Gastroesophageal sphincter (tissue), 4 donors: ENCODE data around the gene SLC23A2. TPM values are rescaled to one million over a fixed set of nuclear protein-coding genes. Genes with fewer than 3 reads are reported as not detected.

Experiments
- ATAC-seq: fragments of 150-250 bp; one replicate; pipeline ENCODE4 v1.9.1; 2016; ENCODE audit warnings: mild to moderate bottlenecking, moderate library complexity
- H3K27ac ChIP-seq, 4 donors: fragments of 200-600 bp; sonication (generic) in 3 of 4; 1 replicate in 3 of 4; 2 replicates in 1 of 4; pipeline ENCODE4 v1.5.1; 2016 to 2019
- H3K27me3 ChIP-seq: fragments of 200-600 bp; sonication (generic); one replicate; pipeline ENCODE4 v1.5.1; 2019
- H3K36me3 ChIP-seq, 2 donors: fragments of 200-600 bp; sonication (generic); one replicate each; pipeline ENCODE4 v1.5.1; 2019; ENCODE audit warnings: control low read depth in 1 of 2
- H3K4me1 ChIP-seq, 3 donors: fragments of 200-600 bp; sonication (generic); 1 replicate in 2 of 3; 2 replicates in 1 of 3; pipeline ENCODE4 v1.5.1; 2016 to 2019; ENCODE audit warnings: control low read depth in 2 of 3
- H3K4me3 ChIP-seq, 2 donors: fragments of 200-600 bp; sonication (generic); one replicate each; pipeline ENCODE4 v1.5.1; 2019; ENCODE audit warnings: mild to moderate bottlenecking in 1 of 2, moderate library complexity in 1 of 2
- H3K9me3 ChIP-seq, 3 donors: fragments of 200-600 bp; sonication (generic); one replicate each; pipeline ENCODE4 v1.5.1; 2017 to 2019; ENCODE audit warnings: control low read depth in 2 of 3
- CTCF ChIP-seq, 4 experiments: fragments of 200-600 bp in 2 of 4; fragments of 450-650 bp in 2 of 4; sonication (generic) in 1 of 4; IDR thresholded peaks; one replicate each; pipeline ENCODE4 v1.5.1; 2017 to 2019; ENCODE audit warnings: antibody characterized with exemption in 4 of 4, mild to moderate bottlenecking in 2 of 4, moderate library complexity in 2 of 4
- EP300 ChIP-seq: sonication (generic); formaldehyde crosslinking; IDR thresholded peaks from one replicate; pipeline ENCODE4 v1.6.1; 2017; ENCODE audit warnings: antibody characterized with exemption, mild to moderate bottlenecking
- POLR2A ChIP-seq, 2 donors: fragments of 450-650 bp; IDR thresholded peaks; one replicate each; pipeline ENCODE4 v1.6.1; 2017; ENCODE audit warnings: antibody characterized with exemption in 2 of 2, mild to moderate bottlenecking in 2 of 2, moderate library complexity in 1 of 2
- POLR2AphosphoS5 ChIP-seq: sonication (generic); formaldehyde crosslinking; IDR thresholded peaks from one replicate; pipeline ENCODE4 v1.6.1; 2017; ENCODE audit warnings: antibody characterized with exemption
- WGBS, 2 donors: methylation state at CpG; one replicate each; pipeline ENCODE4 v1.1.5; 2018; ENCODE audit warnings: low coverage in 1 of 2; 5-methylcytosine and 5-hydroxymethylcytosine counted together
- total RNA-seq, 4 donors: library from RNA; depleted of rRNA; stranded (reverse); fragments of >200 nt; gene quantifications; one replicate each; pipeline ENCODE4 v1.1.0, GENCODE V29; 2016

The SLC23A2 gene
- total RNA-seq, 4 donors from 2014 or later: 11.5 to 19.1 (median 15.1) TPM

GRCh38 chr20:4876731-4877130 is 124.6 kb downstream of the SLC23A2 start:
- peaks cover 0 to 66% of the 10 kb centered on the region in 2 donors for H3K36me3 ChIP-seq

GRCh38 chr20:4876301-4876700 is 125.0 kb downstream of the SLC23A2 start:
- Histone ChIP-seq H3K27ac (no peak overlapping the region), H3K4me3 (no peak overlapping the region), H3K4me1 (no peaks in the 10 kb centered on the region), H3K9me3 (no peaks in the 10 kb centered on the region), H3K36me3 (peaks cover 0 to 66% of the 10 kb centered on the region in 2 donors), H3K27me3 (no peaks in the 10 kb centered on the region)
- 90 to 96% methylated on average over 3 of the region's 4 CpGs for WGBS, 2 donors
- TF ChIP-seq EP300 (no peak), POLR2A (IDR thresholded peaks at IDR 0.05) (no peak), POLR2AphosphoS5 (no peak), CTCF (IDR thresholded peaks at IDR 0.05) (no peak)
- no peak for ATAC-seq

More at GRCh38 chr20:4876731-4877130, 124.6 kb downstream of the SLC23A2 start:
- ATAC-seq: no peak
- TF ChIP-seq POLR2AphosphoS5: no peak
- no peak for TF ChIP-seq CTCF (IDR thresholded peaks at IDR 0.05)
- H3K27me3 ChIP-seq: no peaks in the 10 kb centered on the region
- no peaks in the 10 kb centered on the region for H3K9me3 ChIP-seq
- no peak overlapping the region for H3K27ac ChIP-seq
- 90 to 98% methylated on average over 3 to 5 of the region's 5 CpGs for WGBS, 2 donors
- H3K4me1 ChIP-seq: no peaks in the 10 kb centered on the region
- no peak overlapping the region for H3K4me3 ChIP-seq

GRCh38 chr20:4875578-4876067 is 125.7 kb downstream of the SLC23A2 start:
- Histone ChIP-seq H3K4me3 (no peak overlapping the region), H3K27ac (no peak overlapping the region), H3K36me3 (peaks cover 0 to 63% of the 10 kb centered on the region in 2 donors), H3K4me1 (no peaks in the 10 kb centered on the region), H3K27me3 (no peaks in the 10 kb centered on the region), H3K9me3 (no peaks in the 10 kb centered on the region)
- WGBS, 2 donors: 82% methylated on average over 5 of the region's 16 CpGs; no CpG with 5 or more reads in 1 of the 2 donors
- TF ChIP-seq POLR2A (IDR thresholded peaks at IDR 0.05) (no peak), CTCF (IDR thresholded peaks at IDR 0.05) (no peak), POLR2AphosphoS5 (no peak), EP300 (no peak)
- no peak for ATAC-seq

- no peaks in the 10 kb centered on the region for H3K9me3 ChIP-seq
- no peaks in the 10 kb centered on the region for H3K27me3 ChIP-seq
- no peaks in the 10 kb centered on the region for H3K4me1 ChIP-seq
- 80 to 100% methylated on average over 1 to 2 of the region's 2 CpGs for WGBS, 2 donors
- H3K36me3 ChIP-seq: peaks cover 0 to 73% of the 10 kb centered on the region in 2 donors
- peak overlapping the region in 1 of 4 donors; percentile 5 for H3K27ac ChIP-seq
- TF ChIP-seq POLR2A (IDR thresholded peaks at IDR 0.05) (no peak), EP300 (no peak), POLR2AphosphoS5 (no peak)
- H3K4me3 ChIP-seq: no peak overlapping the region
- no peak for ATAC-seq
These were observed 127.9 kb downstream of the SLC23A2 start for GRCh38 chr20:4873396-4873795.

- Histone ChIP-seq H3K36me3 (peaks cover 0 to 84% of the 10 kb centered on the region in 2 donors), H3K9me3 (no peaks in the 10 kb centered on the region), H3K4me3 (no peak overlapping the region), H3K27me3 (no peaks in the 10 kb centered on the region), H3K27ac (no peak overlapping the region), H3K4me1 (no peaks in the 10 kb centered on the region)
- no peak for ATAC-seq
- TF ChIP-seq CTCF (IDR thresholded peaks at IDR 0.05) (no peak), POLR2AphosphoS5 (no peak), EP300 (no peak), POLR2A (IDR thresholded peaks at IDR 0.05) (no peak)
- WGBS, 2 donors: 90 to 92% methylated on average over 2 to 4 of the region's 6 CpGs
These were observed 129.8 kb downstream of the SLC23A2 start for GRCh38 chr20:4871486-4871885.
